ENCODE measurements around the gene SPDYE11.
"Not testable (repeated sequence)": the region's sequence is repeated elsewhere in the genome, so short reads cannot be mapped to it uniquely, and the experiment has no call there.

The SPDYE11 gene, protein sequence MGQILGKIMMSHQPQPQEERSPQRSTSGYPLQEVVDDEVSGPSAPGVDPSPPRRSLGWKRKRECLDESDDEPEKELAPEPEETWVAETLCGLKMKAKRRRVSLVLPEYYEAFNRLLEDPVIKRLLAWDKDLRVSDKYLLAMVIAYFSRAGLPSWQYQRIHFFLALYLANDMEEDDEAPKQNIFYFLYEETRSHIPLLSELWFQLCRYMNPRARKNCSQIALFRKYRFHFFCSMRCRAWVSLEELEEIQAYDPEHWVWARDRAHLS

GRCh38 chr7:73057811-73058210 is at the start of gene SPDYE11:
SPDYE11 (minus strand) TSS chr7:73057911; CDS start chr7:73056111, 1,800 bp downstream.
- DNase-seq, result not testable (repeated sequence)

DNA sequence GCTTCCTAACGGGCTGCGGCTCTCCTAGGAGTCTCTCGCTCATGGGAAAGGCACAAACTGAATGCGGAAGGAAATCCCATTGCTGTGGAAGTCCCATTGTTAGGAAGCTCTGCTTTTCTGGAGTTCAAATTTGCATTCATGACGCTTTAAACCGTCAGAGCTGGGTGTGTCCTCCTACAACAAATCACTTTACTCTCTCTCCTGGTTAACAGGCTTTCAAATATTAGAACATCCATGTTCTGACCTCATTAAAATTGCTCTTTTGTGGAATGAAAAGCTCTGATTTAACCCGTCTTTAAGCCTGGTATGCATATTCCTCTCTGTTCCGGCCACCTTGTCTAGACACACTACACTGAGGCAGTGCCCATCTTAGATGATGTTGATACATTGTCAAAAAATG is 28.2 kb upstream of the SPDYE11 start, which contains the start of gene SPDYE9:
SPDYE9 (minus strand) TSS at position 101 of the 400 bp plus-strand sequence. CDS start 1,800 bp downstream, outside the sequence.
- not testable (repeated sequence) for DNase-seq

DNA sequence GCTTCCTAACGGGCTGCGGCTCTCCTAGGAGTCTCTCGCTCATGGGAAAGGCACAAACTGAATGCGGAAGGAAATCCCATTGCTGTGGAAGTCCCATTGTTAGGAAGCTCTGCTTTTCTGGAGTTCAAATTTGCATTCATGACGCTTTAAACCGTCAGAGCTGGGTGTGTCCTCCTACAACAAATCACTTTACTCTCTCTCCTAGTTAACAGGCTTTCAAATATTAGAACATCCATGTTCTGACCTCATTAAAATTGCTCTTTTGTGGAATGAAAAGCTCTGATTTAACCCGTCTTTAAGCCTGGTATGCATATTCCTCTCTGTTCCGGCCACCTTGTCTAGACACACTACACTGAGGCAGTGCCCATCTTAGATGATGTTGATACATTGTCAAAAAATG is 28.0 kb downstream of the SPDYE11 start, which contains the start of gene SPDYE8:
SPDYE8 (minus strand) TSS at position 101 of the 400 bp plus-strand sequence. CDS start 1,800 bp downstream, outside the sequence.
- not testable (repeated sequence) for DNase-seq

DNA sequence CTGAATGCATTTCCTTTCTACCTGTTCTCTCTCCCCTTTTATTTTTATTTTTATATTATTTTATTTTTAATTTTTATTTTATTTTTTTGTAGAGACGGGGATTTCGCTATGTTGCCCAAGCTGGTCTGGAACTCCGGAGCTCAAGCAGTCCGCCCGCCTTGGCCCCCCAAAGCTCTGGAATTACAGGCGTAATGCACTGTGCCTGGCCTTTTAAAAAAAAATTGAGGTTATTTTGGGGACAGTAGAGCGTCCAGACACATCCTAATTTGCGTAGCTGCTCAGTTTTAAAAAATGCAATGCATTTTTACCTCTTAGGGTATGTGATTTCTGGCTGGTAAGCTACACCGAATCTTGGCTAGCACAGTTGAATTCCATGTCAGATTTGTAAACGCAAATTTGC is 51.2 kb downstream of the SPDYE11 start:
- DNase-seq, result not testable (repeated sequence)

DNA sequence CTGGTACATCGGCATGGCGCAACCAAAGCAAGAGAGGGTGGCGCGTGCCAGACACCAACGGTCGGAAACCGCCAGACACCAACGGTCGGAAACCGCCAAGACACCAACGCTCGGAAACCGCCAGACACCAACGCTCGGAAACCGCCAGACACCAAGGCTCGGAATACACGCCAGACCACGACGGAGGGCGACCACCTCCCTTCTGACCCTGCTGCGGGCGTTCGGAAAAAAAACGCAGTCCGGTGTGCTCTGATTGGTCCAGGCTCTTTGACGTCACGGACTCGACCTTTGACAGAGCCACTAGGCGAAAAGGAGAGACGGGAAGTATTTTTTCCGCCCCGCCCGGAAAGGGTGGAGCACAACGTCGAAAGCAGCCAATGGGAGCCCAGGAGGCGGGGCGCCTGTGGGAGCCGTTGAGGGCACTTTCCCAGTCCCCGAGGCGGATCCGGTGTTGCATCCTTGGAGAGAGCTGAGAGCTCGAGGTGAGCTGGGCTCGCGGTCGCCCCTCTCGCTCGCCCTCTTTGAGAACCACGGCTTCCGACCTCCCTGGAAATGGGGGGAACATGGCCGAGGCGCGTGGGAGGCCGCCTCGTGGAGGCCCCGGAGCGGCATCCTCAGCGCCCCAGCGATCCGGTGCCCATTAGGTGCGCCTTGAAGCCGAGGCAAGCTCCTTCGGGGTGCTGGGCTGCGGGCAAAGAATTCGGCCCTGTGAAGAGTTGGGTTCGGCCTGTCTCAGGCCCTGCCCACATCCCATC is 51.8 kb downstream of the SPDYE11 start:
- not testable (repeated sequence) for DNase-seq

- DNase-seq, result not testable (repeated sequence)
These were observed 52.4 kb downstream of the SPDYE11 start for GRCh38 chr7:73005356-73005692.

DNA sequence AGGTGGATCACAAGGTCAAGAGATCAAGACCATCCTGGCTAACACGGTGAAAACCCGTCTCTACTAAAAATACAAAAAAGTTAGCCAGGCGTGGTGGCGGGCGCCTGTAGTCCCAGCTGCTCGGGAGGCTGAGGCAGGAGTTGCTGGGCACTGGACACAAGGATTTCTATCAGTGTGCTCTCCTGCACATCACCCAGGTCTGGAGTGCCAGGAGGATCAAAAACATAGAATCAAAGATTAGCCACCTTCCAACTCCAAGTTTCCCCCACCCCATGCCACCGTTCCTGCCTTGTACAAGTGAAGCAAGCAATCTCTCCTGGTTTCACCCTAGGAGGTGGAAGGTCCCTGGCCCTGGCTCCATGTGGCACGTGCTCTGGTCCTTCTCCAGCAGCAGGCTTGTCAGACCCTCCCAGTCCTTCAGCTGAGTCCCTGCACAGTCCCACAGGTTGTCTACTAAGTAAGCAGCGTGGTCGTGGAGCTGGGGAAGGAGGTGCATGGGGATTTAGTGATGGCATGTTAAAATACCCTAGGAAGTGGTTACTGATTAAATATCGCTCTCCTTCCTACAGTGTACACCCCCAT is 59.7 kb downstream of the SPDYE11 start:
- DNase-seq, result not testable (repeated sequence)

Measured in SHP77 treated with DMSO at 0.1 percent for 48 hours (cell line).